Middle frontal gyrus (tissue), 1 donor: ENCODE results near the gene AFAP1.
"Not testable (repeated sequence)": the region's sequence is repeated elsewhere in the genome, so short reads cannot be mapped to it uniquely, and the experiment has no call there.

Source experiments
- DNase-seq: peaks from one replicate; pipeline ENCODE4 v3.0.0-alpha.2; 2015; ENCODE audit warnings: low spot score; ENCODE audit errors: extremely low spot score

AFAP1 gene

GRCh38 chr4:7949759-7950158 lies 10.1 kb upstream of the AFAP1 start:
- DNase-seq: no peak

GRCh38 chr4:7947927-7948326 lies 8.3 kb upstream of the AFAP1 start:
- no peak for DNase-seq

- DNase-seq: no peak
These were observed 6.2 kb upstream of the AFAP1 start for GRCh38 chr4:7945709-7946380.

GRCh38 chr4:7944599-7945220 lies 5.0 kb upstream of the AFAP1 start:
- DNase-seq: no peak

GRCh38 chr4:7943688-7944087 lies 4.0 kb upstream of the AFAP1 start:
- DNase-seq: not testable (repeated sequence)

DNA sequence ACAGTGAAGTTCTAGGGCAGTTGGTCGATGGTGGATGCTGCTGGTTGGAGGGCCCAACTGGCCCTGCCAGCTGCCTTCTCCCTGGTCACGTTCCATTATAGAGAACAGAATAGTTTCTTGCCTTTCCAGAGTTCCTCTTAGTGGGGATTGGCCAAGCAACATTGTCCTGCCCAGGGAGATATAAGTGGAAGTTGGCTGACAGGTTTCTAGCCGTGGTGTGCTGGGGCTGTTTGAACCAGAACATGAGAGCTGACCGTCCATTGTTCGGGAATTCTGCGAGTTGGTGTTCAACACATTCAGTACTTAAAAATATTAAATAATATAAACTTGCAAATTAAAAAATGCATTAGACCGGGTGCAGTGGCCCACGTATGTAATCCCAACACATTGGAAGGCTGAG lies 3.5 kb upstream of the AFAP1 start:
- DNase-seq: no peak

GRCh38 chr4:7941965-7942496 lies 2.4 kb upstream of the AFAP1 start:
- no peak for DNase-seq

- no peak for DNase-seq
These were observed 1.7 kb upstream of the AFAP1 start for GRCh38 chr4:7941111-7941964.

- no peak for DNase-seq
These were observed 868 bp downstream of the AFAP1 start for GRCh38 chr4:7938609-7939376.

DNA sequence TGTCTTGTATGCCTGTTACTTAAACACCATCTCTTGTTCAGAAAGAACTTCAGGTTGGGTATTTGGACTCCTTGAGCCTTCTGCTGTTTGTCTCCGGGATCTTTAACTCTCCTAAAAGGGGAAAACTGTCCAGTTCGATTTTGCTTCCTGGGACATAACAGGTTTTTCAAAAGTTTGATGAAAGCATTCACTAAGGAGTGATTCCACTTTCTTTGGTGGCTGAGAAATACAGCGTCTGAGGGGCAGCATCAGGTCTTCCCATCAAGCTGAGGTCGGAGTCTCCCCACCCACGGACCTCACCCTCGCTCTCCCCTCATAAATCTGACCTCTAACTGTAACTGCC lies 1.4 kb downstream of the AFAP1 start:
- no peak for DNase-seq

- no peak for DNase-seq
These were observed 2.7 kb downstream of the AFAP1 start for GRCh38 chr4:7937006-7937405.

DNA sequence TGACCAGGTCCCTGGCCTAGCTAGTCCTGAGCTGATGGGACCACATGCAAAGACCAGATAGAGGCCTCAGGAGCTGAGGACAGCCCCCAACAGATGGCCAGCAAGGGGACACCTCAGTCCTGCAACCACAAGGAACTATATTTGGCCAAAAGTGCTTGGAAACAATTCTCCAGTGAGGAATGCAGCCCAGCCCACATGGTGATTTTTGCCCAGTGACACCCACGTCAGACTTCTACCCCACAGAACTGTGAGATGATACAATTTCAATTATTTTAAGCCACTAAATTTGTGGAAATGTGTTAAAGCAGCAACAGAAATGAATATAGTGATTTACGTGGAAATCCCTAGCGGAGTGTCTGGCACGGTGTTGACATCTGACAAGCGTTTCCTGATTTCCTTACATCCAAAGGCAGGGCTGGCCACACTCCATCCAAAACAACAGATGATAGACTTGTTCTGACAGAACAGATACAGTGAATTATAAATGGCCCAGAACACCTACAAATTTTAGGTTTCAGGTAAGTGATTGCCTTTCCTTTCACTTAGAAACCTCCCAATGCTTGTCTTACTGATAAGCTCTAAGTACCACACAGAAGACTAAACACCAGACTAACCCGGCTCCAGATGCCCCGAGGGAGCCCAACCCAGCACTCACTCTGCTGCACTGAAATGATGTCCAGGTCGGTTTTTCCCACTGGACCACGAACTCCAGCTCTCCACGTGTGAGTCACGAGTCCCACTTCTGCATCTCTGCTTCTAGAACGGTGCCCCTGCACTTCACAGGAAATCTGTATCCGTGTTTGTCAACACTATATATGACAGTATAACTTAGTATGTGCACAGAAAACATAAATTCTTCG lies 5.8 kb downstream of the AFAP1 start:
- DNase-seq: no peak

GRCh38 chr4:7932287-7932686 lies 7.4 kb downstream of the AFAP1 start:
- no peak for DNase-seq

- DNase-seq: no peak
These were observed 10.3 kb downstream of the AFAP1 start for GRCh38 chr4:7929118-7929951.

DNA sequence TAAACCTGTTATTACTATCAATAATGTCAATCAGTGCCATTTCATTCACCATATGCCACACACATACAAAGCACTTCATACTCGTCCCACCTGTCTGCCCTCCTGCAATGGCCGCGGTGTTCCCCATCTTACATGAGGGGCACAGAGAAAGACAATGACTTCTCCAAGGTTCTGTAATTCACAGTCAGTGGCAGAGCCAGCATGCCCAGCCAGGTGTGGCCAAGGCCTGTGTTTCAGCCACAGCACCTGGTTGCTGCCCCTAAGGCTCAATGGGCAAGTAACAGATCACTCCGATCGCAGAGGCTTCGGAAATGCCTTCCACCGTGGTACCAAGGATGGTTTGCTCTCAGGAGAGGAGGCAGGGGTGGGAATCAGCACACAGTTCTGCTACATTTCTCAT lies 10.9 kb downstream of the AFAP1 start:
- no peak for DNase-seq

DNA sequence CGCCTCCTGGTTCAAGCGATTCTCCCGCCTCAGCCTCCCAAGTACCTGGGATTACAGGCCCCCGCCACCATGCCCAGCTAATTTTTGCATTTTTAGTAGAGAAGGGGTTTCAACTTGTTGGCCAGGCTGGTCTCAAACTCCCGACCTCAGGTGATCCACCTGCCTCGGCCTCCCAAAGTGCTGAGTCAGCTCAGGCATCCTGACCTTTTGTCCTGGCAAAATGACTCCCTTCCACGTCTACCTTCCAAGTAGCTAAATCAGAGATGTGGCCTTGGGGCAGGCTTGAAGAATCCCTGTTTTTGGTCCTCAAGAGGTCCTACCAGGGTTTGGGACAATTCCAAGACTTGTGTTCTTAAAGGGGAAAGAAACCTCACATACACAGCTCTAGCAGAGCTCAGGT lies 12.8 kb downstream of the AFAP1 start:
- no peak for DNase-seq

DNA sequence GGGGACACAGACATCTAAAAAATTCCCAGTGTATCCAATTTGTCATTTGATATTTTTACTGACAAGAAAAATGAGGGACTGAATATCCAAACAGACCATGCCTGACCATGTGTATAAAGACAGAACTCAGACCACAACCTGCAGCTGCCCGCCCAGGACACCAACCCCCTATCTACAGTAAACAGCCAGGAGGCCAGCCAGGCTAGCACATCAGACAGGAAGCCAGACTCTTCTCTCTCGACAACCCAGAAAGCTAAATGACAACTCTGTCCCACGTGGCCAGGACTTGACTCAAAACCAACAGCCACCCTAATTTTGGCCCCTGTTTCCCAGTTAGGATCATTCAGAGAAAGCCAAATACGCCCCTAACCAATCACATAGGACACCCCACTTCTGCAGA lies 15.1 kb downstream of the AFAP1 start:
- DNase-seq: no peak

GRCh38 chr4:7924163-7924562 lies 15.5 kb downstream of the AFAP1 start:
- DNase-seq: no peak

- DNase-seq: no peak
These were observed 17.2 kb downstream of the AFAP1 start for GRCh38 chr4:7922466-7922865.

- DNase-seq: no peak
These were observed 20.7 kb downstream of the AFAP1 start for GRCh38 chr4:7918981-7919380.
